ENCODE data around the gene FMN1.
A peak's percentile ranks its signal among the peaks of the same experiment; 100 is the strongest.

Gene FMN1

DNA sequence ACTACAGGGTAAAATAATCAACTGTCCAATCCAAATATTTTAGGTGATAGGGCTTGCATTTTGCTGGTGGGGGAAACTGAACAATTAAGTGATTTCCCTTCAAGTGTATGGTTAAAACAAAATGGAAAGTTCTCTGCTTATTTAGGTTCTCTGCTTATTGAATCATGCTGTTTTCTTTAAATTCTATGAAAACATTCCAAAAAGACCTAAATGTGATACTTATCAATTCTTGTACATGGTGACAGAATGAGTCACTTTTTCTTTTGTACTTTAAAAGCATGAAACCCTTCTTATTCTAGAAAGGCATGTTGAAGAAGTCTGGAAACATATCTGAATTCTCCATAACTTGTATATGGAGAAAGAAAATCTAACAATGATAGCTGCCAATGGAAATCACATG, 192.6 kb downstream of the FMN1 start:
- H3K27ac ChIP-seq, result no peak overlapping the region
- TF ChIP-seq ZFX (IDR thresholded peaks at IDR 0.05), result no peak
- no peak for TF ChIP-seq CTCF (conservative IDR thresholded peaks at IDR 0.05)

GRCh38 chr15:32998979-32999672, 195.4 kb downstream of the FMN1 start:
- no peak for TF ChIP-seq ZFX (IDR thresholded peaks at IDR 0.05)
- H3K27ac ChIP-seq, result no peak overlapping the region

DNA sequence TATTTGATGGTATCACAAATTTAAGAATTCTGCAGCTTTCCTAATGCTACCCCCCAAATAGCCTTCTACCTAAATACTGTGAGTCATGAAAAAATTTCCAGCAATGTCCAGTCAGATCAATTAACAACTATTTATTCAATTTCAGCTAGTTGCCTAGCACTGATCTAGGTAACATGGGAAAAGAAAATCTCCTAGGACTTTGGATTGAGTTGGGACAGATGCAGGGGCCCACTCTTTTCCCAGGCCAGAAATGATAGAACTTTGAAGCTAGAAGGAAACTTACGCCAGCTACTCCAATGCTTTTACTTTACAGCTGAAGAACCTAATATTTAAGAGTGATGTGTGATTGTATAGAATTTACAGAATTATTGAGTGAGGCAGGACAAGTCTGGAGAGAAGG, 196.3 kb downstream of the FMN1 start:
- no peak overlapping the region for H3K27ac ChIP-seq
- TF ChIP-seq ZFX (IDR thresholded peaks at IDR 0.05) (no peak), CTCF (conservative IDR thresholded peaks at IDR 0.05) (no peak)

DNA sequence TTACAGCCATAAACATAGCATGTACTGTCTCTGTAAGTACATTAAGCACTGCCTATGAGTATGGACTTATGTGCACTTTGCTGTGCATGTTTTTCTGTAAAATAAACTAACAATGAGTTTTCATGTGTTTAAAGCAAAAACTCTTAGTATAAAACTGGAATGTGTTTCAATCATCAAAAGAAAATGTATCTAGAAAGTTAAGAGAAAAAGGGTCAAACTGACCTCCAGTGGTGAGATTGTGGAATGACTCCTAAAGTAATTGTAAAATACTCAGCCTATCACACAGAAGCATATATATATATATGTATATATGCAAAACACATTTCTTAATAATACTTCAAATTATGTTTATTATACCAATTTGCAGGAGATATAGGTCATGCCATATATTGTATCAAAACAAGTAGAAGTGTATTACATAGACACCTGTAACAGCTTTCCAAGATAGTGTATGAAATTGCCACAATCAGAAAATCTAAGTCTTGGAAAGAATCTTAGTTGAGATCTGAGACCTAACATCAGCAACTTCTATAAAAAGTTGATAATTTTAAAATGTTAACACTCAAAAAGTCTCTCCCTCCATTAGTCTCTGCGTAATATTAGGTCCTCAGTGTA, 199.6 kb downstream of the FMN1 start:
- TF ChIP-seq ZFX (IDR thresholded peaks at IDR 0.05) (no peak), CTCF (conservative IDR thresholded peaks at IDR 0.05) (peak; percentile 81)
- H3K27ac ChIP-seq, result no peak overlapping the region

- no peak overlapping the region for H3K27ac ChIP-seq
- TF ChIP-seq ZFX (IDR thresholded peaks at IDR 0.05), result no peak
- peak; percentile 34 for TF ChIP-seq CTCF (conservative IDR thresholded peaks at IDR 0.05)
Observed at GRCh38 chr15:32993285-32993684, 201.2 kb downstream of the FMN1 start.

DNA sequence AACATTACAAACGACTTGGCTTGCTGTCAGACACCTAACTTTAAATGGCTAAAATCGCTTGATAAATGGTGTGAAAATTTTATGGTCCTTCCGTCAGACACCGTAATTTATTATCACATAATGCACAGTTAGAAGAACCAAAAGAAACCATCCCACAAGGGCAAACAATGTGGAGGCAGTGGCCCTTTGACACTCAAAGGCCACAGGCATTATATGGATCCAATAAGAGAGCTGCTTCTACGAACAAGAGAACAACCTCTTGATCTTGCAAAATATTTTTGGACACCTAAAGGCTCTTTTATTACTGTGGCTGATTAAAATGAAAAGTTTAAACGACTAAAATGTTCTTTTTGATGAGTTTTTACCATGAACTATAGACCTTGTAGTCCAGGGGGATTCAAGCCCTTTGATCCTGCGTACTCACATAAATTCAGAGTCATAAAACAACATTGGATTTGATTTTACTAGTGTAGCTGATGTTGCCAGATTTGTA, 202.8 kb downstream of the FMN1 start:
- TF ChIP-seq ZFX (IDR thresholded peaks at IDR 0.05) (no peak), CTCF (conservative IDR thresholded peaks at IDR 0.05) (no peak)
- no peak overlapping the region for H3K27ac ChIP-seq

- no peak overlapping the region for H3K27ac ChIP-seq
- TF ChIP-seq ZFX (IDR thresholded peaks at IDR 0.05) (no peak), CTCF (conservative IDR thresholded peaks at IDR 0.05) (no peak)
Observed at GRCh38 chr15:32990071-32990470, 204.4 kb downstream of the FMN1 start.

DNA sequence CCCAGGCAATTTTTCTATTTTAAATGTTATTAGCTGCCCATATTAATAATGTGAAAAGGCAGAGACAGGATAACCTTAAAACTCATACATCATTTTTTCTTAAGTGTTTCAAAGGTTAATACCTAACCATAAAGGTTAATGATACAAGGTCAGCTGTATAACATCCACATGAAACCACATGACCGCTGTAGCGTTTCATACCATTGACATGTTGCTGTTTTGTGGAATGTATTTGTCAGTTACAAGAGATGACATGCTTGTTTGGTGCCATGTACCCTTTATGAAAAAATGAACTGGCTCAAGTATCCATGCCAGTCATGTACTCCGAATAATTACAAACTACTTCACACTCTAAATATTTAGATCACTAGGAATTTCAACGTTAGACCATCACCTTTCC, 207.4 kb downstream of the FMN1 start:
- TF ChIP-seq CTCF (conservative IDR thresholded peaks at IDR 0.05) (no peak), ZFX (IDR thresholded peaks at IDR 0.05) (no peak)
- H3K27ac ChIP-seq, result no peak overlapping the region

All from C4-2B (cell line).